GM19035 (cell line): Measurements from ENCODE around the gene SCARB1.
A peak's percentile ranks its signal among the peaks of the same experiment; 100 is the strongest.

Source experiments
- ATAC-seq: cut with Tn5 transposase; IDR thresholded peaks from one replicate; pipeline ENCODE4 v1.9.1; 2021; ENCODE audit not compliant: unreplicated experiment

Gene SCARB1

DNA sequence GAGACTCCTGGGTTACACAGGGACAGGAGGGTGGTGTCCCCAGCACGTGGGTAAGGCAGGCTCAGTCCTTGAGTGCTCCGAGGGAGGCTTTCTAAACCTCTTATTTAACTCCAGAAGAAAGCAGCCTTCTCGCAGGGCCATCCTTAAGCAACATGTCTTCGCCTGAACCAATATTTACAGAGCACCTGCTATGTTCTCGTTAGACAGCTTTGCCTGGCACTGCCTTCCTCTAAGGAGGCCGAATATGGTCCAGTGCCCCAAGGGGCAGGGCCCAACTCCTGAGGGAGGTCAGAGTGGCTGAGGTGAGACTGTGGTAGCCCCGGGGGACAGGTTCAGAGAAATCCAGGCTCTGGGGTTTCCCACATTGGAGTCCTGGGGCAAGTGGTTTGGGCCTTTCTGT lies 2.1 kb upstream of the SCARB1 start:
- ATAC-seq = no peak

DNA sequence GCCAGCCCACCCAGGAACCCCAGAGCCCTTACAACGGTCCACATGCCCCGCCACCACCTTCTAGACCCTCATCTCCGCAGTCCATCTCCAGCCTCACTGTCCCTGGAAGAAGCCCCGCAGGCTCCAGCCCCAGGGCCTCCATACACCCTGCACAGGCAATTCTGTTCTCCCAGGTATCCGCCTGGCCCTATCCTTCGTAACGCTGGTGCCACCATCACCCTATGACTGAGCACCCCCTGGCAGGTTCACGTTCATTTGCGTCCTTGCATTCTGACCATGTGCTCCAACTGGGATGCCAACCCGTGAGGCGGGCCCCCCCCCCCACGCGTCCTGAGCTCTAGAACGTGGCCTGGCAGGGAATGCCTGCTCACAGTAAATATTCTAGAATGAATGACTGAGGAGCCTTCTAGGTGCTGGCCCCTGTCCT lies 675 bp upstream of the SCARB1 start:
- no peak for ATAC-seq

GRCh38 chr12:124862768-124863415 lies 772 bp downstream of the SCARB1 start:
- ATAC-seq = peak; percentile 24

GRCh38 chr12:124861898-124862676 lies 1.6 kb downstream of the SCARB1 start:
- no peak for ATAC-seq

DNA sequence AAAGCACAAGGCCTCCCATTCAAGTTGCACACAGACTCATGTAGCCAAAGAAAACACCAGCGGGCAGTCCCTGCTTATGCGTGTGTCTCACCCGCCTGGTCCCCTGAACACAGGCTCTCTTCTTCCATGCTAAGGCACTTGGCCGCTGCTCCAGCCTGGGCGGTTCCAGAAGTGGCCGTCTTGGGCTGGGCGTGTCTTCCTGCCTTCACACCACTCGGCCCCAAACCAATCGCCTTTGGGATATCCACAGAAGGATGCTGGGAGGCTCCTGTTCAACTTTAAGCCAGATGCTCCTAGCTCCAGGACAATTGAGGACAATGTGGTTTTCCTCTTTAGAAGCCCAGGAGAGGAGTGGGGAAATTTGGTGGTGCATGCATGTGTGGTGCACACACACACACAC lies 2.2 kb downstream of the SCARB1 start:
- no peak for ATAC-seq

DNA sequence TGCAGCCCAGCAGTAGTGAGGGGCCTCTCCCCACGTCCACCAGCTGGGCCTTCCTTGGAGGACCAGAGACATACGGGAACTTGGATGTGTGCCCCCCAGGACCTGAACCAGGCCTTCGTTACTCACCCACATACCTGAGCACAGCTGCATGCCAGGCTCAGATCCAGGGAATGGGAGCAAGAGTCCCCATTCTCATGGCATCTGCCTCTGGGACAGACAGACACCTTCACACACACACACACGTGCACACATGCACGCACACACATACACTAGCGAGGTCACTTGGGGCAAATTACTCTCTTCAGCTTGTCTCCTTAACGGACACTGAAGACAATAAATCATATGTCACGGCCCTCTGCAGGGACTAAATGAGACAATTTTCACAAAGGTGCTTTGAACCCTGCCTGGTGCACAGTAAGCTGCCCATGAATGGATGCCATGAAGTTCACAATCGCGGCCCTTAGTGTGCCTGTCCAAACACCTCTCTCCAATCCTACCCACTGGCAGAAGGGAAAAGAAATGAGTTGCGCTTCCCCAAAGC lies 5.7 kb downstream of the SCARB1 start:
- no peak for ATAC-seq

DNA sequence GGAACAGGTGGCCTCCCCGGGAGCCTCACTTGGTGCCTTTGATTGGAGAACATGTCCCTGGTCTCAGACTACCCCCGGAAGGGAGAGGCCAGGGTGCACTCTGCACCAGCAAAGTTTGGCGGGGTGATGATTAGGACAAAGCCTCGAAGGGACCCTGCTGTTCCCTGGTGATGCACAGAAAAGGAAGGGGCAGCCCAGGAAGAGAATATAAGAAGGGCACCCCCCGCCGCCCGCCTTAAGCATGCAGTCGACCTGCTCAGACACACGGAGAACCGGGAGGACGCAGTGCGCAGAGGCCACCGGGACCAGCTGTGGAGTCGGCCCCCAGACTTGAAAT lies 6.9 kb downstream of the SCARB1 start:
- ATAC-seq = no peak

DNA sequence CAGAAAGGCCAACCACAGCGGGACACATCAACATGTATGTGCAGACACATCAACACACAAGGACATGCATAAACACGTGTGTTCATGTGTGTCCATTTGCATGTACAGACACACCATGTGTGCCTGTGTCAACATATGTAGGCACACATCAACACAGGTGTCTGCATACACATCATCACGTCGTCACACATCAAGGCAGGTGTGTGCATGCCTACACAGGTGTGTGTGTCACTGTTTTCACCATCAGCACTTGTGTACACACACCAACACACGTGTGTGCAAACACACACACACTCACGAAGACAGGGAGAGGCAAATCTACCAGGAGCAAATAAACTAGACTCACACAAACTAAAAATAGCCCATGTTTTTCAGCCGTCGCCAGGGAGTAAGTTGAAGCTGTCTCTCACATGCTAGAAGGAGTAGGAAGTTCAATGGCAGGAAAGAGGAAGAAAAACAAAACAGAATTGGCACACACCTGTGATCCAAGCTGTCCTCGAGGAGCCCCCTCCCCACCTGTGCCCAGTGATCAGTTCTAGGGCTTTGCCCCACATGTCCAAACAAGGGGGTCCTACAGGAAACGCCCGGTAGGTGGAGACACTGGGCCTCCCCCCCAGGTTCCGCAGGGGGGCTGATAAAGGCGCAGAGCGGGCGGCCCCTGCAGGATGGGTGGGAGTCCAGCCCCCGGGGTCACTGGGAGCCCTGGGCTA lies 7.4 kb downstream of the SCARB1 start:
- ATAC-seq = no peak

DNA sequence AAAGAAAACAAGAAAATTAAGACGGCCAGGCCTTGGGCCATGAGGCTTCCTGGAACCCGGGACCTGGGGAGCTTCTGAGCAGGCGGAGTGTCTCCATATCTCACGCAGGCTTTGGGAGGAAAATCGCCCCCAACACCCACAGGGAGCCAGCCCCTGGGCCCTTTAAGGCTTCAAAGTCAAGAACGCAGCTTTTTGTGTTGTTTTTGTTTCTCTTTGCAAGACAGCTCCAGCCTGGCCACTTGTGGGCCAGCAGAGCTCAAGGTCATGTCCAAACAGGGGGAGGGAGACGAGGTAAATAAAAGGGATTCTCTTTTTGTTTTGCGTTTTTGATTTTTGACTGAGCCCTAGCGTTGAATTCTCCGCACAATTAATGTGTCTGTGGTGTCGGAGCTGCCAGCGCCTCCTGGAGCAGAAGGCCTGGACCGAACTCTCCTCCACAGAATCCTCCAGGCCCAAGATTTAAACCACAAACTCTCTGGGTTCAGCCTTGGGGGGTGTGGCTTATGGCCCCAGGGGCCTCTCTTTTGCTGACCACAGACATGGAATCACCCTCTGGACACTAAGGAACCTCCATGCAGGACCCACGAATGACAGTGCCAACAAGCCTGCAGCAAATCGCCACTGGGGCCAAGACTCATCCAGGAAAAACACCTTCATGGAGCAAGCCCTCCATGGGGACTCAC lies 8.2 kb downstream of the SCARB1 start:
- no peak for ATAC-seq

GRCh38 chr12:124854637-124855184 lies 9.0 kb downstream of the SCARB1 start:
- ATAC-seq = no peak

DNA sequence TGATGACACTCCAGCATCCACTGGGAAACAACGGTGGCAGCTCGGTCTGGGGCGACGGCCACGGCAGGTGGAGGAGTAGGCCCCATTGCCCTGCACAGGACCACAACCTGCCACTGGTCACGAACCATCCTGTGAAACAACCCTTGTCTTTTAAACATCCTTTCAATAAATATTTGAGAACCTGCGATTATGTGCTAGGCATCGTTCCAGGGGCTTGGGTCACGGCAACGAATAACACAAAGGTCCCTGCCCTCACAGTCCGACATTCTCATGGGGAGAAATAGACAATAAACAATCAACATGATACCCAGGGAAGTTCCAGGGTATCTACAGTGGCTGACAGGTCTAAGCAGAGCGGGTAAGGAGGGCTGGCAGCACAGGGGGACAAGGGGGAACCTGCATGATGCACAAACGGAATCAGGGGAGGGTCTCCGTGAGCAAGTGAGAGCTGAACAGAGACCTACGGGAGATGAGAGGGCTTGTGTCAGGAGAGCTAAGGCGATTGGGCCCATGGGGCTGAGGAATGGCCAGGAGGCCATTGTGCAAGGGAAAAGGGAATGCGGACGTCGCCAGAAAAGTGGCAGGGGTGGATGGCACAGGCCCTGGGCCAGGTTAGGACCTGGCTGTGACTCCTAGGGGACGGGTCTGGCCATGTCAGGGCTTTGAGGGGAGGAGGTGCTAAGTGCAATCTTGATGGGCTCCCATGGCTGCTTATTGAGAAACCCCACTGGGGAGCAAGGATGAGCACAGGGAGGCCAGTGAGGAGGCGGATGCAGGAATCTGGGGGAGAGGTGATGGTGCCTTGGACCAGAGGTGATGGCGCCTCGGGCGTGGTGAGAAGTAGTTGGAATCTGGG lies 9.7 kb downstream of the SCARB1 start:
- ATAC-seq = no peak

GRCh38 chr12:124852911-124853427 lies 10.7 kb downstream of the SCARB1 start:
- ATAC-seq = no peak

DNA sequence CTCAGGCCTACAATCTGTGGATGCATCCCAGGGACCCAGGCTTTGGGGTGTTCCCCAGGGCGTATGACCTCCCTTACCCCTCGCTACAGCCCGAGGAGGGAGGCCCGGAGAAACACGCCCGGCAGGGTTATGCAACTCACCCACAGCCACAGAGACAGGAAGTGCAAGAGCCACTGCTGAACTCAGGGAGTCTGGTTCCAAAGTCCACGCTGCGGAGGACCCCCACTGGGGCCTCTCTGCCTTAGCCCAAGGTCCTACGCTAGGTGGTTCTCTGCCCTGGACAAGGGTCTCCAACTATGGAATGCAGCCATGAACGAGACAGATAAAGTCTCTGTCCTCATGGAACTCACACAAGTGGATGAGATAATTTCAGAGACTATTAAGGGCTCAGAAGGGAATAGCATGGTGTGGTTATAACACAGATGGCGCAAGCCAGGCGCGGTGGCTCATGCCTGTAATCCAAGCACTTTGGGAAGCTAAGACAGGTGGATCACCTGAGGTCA lies 11.3 kb downstream of the SCARB1 start:
- ATAC-seq = no peak

- no peak for ATAC-seq
Observed at GRCh38 chr12:124851342-124851741, 12.3 kb downstream of the SCARB1 start.

GRCh38 chr12:124849382-124849781 lies 14.3 kb downstream of the SCARB1 start:
- no peak for ATAC-seq

DNA sequence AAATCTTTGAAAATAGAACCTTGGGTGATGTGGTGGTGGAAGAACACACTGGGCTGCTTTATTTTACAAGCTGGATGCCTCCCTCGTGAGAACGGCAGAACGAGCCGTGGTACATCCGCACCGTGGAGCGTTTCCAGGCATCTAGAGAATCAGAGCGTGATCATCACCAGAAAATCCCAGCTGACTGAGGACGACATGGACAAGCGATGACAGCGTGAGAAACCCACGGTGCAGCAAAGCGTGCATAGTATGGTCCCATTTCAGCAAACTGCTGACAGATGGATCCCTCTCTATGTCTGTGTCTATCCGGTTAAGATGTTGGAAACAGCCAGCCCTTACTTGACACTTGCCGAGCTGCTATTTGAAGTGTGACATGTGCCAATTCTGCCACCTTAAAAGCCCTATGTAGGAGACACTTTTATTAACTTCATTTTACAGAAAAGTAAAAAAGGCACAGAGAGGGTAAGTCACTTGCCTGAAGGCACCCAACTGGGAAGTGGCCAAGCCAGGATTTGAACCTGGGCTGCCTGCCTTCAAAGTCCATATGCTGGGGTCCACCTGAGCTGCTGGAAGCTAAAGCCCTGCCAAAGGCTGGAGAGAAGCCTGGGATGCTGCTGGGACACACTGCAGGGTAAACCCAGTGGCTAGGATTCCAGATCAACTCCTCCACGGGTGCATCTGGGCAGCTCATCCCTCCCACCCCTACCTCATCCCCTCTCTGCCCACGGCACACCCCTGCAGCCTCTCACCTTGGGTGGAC lies 14.9 kb downstream of the SCARB1 start:
- ATAC-seq = no peak

DNA sequence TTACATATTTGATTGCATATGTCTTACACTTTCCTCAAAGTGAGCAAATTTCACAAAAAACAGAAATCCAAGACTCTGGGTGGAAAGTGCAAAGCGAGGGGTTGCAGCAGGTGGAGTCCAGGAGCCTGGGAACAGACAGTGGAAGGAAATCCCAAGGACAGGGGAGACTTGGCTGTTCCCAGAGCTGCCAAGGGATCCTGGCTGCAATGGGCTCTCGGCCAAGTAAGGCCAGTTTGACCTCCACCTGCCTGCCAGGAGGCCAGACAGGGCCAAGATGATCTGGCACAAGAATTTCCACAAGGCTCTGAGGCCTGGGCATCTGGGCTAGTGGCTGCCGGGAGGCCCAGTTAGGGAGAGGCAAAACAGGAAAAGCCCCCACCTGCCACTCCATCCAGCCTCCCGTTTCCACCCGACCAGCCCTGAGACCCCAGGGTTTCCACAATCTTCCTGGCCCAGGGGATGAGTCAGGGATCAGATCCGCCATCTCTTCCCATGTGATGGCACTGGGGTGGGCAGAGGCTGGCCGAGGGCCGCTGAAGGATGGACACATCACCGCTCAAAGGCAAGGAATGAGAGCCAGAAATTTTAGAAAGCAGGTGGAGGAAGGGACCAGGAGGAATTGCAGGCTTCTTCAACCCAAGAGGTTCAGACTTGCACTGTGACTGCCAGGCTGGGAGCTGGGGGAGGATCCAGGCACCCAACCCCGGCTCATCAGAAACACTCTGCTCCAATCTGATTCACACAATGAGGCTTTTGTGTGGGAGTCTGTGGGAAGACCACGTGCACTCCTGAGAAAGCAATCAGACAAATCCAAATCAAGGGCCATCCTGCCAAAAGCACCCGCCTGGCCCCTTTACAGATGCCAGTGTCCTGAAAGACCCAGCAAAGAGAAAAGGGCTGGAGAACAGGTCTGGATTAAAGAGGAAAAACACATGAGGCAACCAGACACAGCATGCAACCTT lies 16.3 kb downstream of the SCARB1 start:
- ATAC-seq = no peak
